GM06990 (cell line): ENCODE data around the gene SYTL2.

Experiments
- DNase-seq: peaks from one replicate; pipeline ENCODE4 v3.0.0-alpha.2; 2011; ENCODE audit not compliant: insufficient read length; ENCODE audit errors: extremely low read depth
- H3K27me3 ChIP-seq: replicated peaks from 2 replicates; pipeline ENCODE4 v1.6.0; 2011; ENCODE audit warnings: low read length; ENCODE audit not compliant: control insufficient read depth, insufficient read depth
- H3K36me3 ChIP-seq: 2 replicates; pipeline ENCODE4 v1.5.1; 2011; ENCODE audit warnings: low read length; ENCODE audit not compliant: control insufficient read depth, insufficient read depth
- H3K4me3 ChIP-seq: replicated peaks from 2 replicates; pipeline ENCODE4 v1.5.1; 2011; ENCODE audit warnings: low read depth, mild to moderate bottlenecking, control low read depth, low read length
- CTCF ChIP-seq: IDR thresholded peaks from 2 replicates; pipeline ENCODE4 v1.5.1; 2011; ENCODE audit warnings: low read length, control low read depth, mild to moderate bottlenecking, inconsistent platforms; ENCODE audit not compliant: insufficient read depth, poor library complexity, severe bottlenecking

Gene SYTL2

GRCh38 chr11:85758480-85759039 is 52.4 kb downstream of the SYTL2 start:
- Histone ChIP-seq H3K27me3 (no peaks in the 10 kb centered on the region), H3K36me3 (no peaks in the 10 kb centered on the region), H3K4me3 (no peak overlapping the region)
- TF ChIP-seq CTCF = no peak
- DNase-seq = no peak

DNA sequence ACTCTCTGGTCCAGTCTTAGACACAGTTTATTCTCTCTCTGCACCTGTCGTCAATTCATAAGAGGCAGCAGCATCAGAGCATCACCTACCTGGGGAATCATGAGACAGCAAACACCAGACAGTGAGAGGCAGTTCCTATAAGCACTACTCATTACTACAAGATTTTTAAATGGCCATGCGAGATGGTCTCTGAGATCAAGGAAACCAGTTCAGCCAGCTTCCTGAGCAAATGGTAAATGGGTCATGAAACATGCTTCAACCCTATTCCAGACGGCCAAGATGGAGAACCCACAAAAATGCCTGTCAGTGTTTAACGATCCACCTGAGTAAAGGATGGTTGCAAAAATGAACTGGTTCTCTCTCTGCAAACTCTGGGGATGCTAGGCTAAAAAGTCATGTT is 52.9 kb downstream of the SYTL2 start:
- Histone ChIP-seq H3K4me3 (no peak overlapping the region), H3K27me3 (no peaks in the 10 kb centered on the region), H3K36me3 (no peaks in the 10 kb centered on the region)
- DNase-seq = no peak
- no peak for TF ChIP-seq CTCF

DNA sequence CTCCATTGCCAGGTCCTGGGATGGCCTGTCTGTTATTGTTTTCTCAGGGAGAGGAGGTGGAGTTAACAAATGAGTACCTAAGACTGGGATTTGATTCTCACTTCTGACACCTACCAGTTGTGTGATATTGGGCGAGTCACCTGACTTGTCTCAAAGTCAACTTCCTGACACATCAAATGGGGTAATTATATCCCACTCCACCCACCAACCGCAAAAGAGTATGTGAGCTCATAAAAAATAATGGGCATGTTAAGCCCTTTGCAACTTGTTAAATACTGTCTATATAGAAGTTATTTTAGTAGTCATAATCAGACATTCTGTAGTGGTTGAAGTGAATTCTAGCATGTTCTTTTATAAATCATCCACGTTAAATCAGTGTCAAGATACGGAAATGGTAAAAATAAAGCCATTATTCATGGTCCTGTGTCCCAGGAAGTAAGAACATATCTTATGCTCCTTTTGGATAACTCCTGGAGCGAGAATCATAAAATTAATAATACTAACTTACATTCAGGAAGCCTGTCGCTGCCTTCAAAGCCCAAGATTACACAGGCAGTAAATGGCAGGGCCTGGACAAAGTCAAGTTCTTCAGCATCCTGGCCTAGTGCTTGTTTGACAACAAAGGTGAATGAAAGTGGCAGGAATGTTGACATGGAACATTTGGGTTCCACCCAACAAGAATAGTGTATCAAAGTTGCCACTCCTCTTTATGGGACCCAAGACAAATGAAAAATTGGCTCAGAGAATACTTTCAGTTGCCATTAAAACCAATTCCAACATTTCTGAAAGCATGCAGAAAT is 54.3 kb downstream of the SYTL2 start:
- DNase-seq = no peak
- H3K36me3 ChIP-seq = no peaks in the 10 kb centered on the region
- no peak for TF ChIP-seq CTCF
- H3K27me3 ChIP-seq = no peaks in the 10 kb centered on the region
- H3K4me3 ChIP-seq = no peak overlapping the region

DNA sequence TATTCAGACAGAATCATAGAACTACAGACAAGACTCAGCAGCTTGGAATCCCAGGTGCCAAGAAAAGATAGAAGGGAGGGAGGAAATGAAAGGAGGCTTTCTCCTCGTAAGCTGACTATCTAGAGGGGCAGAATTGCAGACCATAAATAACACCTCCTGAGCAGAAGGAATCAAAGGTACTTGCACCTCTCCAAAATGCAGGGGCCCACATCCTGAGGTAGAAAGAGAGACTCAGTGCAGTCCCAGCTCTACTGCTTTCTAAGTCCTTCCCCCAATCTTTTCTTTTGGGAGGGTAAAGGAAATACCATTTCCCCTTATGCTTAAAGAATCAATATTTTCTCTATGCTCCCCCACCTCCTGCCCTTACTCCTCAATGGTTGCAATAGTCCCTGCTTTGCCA is 55.2 kb downstream of the SYTL2 start:
- Histone ChIP-seq H3K36me3 (no peaks in the 10 kb centered on the region), H3K4me3 (no peak overlapping the region), H3K27me3 (no peaks in the 10 kb centered on the region)
- DNase-seq = no peak
- TF ChIP-seq CTCF = no peak

- TF ChIP-seq CTCF = no peak
- Histone ChIP-seq H3K27me3 (no peaks in the 10 kb centered on the region), H3K4me3 (no peak overlapping the region), H3K36me3 (no peaks in the 10 kb centered on the region)
- no peak for DNase-seq
These were observed 55.7 kb downstream of the SYTL2 start for GRCh38 chr11:85755285-85755684.
